Stimulated activated CD4-positive, alpha-beta T cell treated with anti-CD3 and anti-CD28 coated beads, Interleukin-4, amount 100 ng/mL, for 24 hours (primary cell): ENCODE results near the gene SLAMF1.

Experiments used
- DNase-seq: peaks from one replicate; pipeline ENCODE4 v3.0.0-alpha.2; 2020

Gene SLAMF1

GRCh38 chr1:160558660-160559380 lies 88.0 kb downstream of the SLAMF1 start:
- no peak for DNase-seq
